GM12878 (cell line): ENCODE data around the gene LARP6. TPM values are rescaled to one million over a fixed set of nuclear protein-coding genes. Genes with fewer than 3 reads are reported as not detected.

Source experiments
- ATAC-seq: fragments of 200-7000 bp; cut with Tn5 transposase; 3 replicates; pipeline ENCODE4 v1.9.1; 2020; ENCODE audit warnings: mild to moderate bottlenecking, moderate library complexity
- BruUV-seq: library from RNA; stranded (reverse); fragments of 400-500 nt; replicated peaks from 2 replicates; lab custom pipeline; 2021; lab: Mats Ljungman, UMichigan
- CTCF ChIA-PET: fragments of 300-600 bp; sonication (Branson Sonifier 250); formaldehyde crosslinking; extraction: SDS; loops from one replicate; lab custom pipeline; 2021; ENCODE audit warnings: inconsistent platforms; lab: Yijun Ruan, JAX
- POLR2A ChIA-PET: fragments of 350-600 bp; formaldehyde crosslinking; extraction: SDS; loops from one replicate; lab custom pipeline; 2021; ENCODE audit warnings: inconsistent platforms; lab: Charles Lee
- RAD21 ChIA-PET: fragments of 300-600 bp; sonication (Branson Sonifier 250); formaldehyde crosslinking; loops from one replicate; lab custom pipeline; 2023; ENCODE audit warnings: antibody characterized with exemption; ENCODE audit not compliant: unreplicated experiment; lab: Charles Lee
- SMC1A ChIA-PET: fragments of 300-600 bp; sonication (Branson Sonifier 250); formaldehyde crosslinking; loops from one replicate; lab custom pipeline; 2023; ENCODE audit not compliant: unreplicated experiment, uncharacterized antibody; lab: Charles Lee
- DNase-seq: peaks from one replicate; pipeline ENCODE4 v3.0.0-alpha.2; 2011; ENCODE audit warnings: low read depth, low spot score
- FAIRE-seq: peaks from 3 replicates; lab custom pipeline; 2011; peaks lifted over from hg19 to GRCh38; lab: Jason Lieb, UNC
- H2AFZ ChIP-seq: 2 replicates; pipeline ENCODE4 v1.6.0; 2011; ENCODE audit warnings: low read depth, low read length, control low read depth; ENCODE audit not compliant: control insufficient read depth
- H3K27ac ChIP-seq: 2 replicates; pipeline ENCODE4 v1.5.1; 2011; ENCODE audit warnings: control low read depth; ENCODE audit not compliant: control insufficient read depth, insufficient read depth
- H3K27me3 ChIP-seq, 2 experiments: replicated peaks in 1 of 2; 2 replicates each; pipeline versions ENCODE4 v1.6.0 to v1.6.1; 2011; ENCODE audit warnings: low read length in 1 of 2; ENCODE audit not compliant: control insufficient read depth in 2 of 2, insufficient read depth in 2 of 2
- H3K36me3 ChIP-seq, 2 experiments: 2 replicates each; pipeline ENCODE4 v1.5.1; 2011; ENCODE audit warnings: low read length in 1 of 2; ENCODE audit not compliant: control insufficient read depth in 2 of 2, insufficient read depth in 2 of 2
- H3K4me1 ChIP-seq: 2 replicates; pipeline ENCODE4 v1.6.1; 2011; ENCODE audit warnings: mild to moderate bottlenecking, low read length, moderate library complexity, mixed read lengths; ENCODE audit not compliant: control insufficient read depth, insufficient read depth
- H3K4me2 ChIP-seq: 2 replicates; pipeline ENCODE4 v1.6.0; 2011; ENCODE audit warnings: control low read depth; ENCODE audit not compliant: control insufficient read depth, insufficient read depth
- H3K4me3 ChIP-seq: fragments of 200-600 bp; sonication (generic); 2 replicates; pipeline ENCODE4 v1.5.1; 2016
- H3K79me2 ChIP-seq: 2 replicates; pipeline ENCODE4 v1.6.0; 2011; ENCODE audit warnings: low read length; ENCODE audit not compliant: control insufficient read depth, insufficient read depth
- H3K9ac ChIP-seq: 2 replicates; pipeline ENCODE4 v1.8.0; 2011; ENCODE audit warnings: low read length, control low read depth, mixed read lengths; ENCODE audit not compliant: control insufficient read depth, insufficient read depth
- H3K9me3 ChIP-seq: replicated peaks from 3 replicates; pipeline ENCODE4 v1.5.1; 2011; ENCODE audit warnings: mild to moderate bottlenecking, low read length; ENCODE audit not compliant: control insufficient read depth, insufficient read depth
- H4K20me1 ChIP-seq: 2 replicates; pipeline ENCODE4 v1.6.0; 2011; ENCODE audit not compliant: control insufficient read depth, insufficient read depth
- ATF7 ChIP-seq: fragments of 450-650 bp; IDR thresholded peaks from 2 replicates; pipeline ENCODE4 v1.6.1; 2016; ENCODE audit warnings: low read depth, mild to moderate bottlenecking
- NFYA ChIP-seq: IDR thresholded peaks from 2 replicates; pipeline ENCODE4 v1.6.1; 2011; ENCODE audit warnings: low read depth, mild to moderate bottlenecking, low read length, improper control_type of control experiment, borderline replicate concordance
- NR2F1 ChIP-seq: fragments of 450-650 bp; conservative IDR thresholded peaks from 2 replicates; pipeline ENCODE4 v1.6.1; 2017; ENCODE audit warnings: mild to moderate bottlenecking
- POLR2AphosphoS5 ChIP-seq: IDR thresholded peaks from 2 replicates; pipeline ENCODE4 v1.6.1; 2011; ENCODE audit warnings: mild to moderate bottlenecking, low read length, inconsistent platforms
- RB1 ChIP-seq: fragments of 450-650 bp; formaldehyde crosslinking; IDR thresholded peaks from 2 replicates; pipeline ENCODE4 v1.6.1; 2017; ENCODE audit warnings: mild to moderate bottlenecking, borderline replicate concordance
- RFX5 ChIP-seq: IDR thresholded peaks from 2 replicates; pipeline ENCODE4 v1.6.1; 2011; ENCODE audit warnings: low read depth, low read length, improper control_type of control experiment
- SMAD5 ChIP-seq: IDR thresholded peaks from 2 replicates; pipeline ENCODE4 v1.6.1; 2016; ENCODE audit warnings: antibody characterized with exemption, low read depth
- ZNF217 ChIP-seq: fragments of 450-650 bp; IDR thresholded peaks from 2 replicates; pipeline ENCODE4 v1.6.1; 2017; ENCODE audit warnings: antibody characterized with exemption, mild to moderate bottlenecking
- ZNF274 ChIP-seq: IDR thresholded peaks from one replicate; pipeline ENCODE4 v1.8.0; 2011; ENCODE audit not compliant: insufficient read length, insufficient read depth
- WGBS: methylation state at CpG from one replicate; pipeline ENCODE4 v1.1.6; 2016; ENCODE audit warnings: low lambda C conversion rate; ENCODE audit not compliant: insufficient replicate concordance, insufficient coverage; ENCODE audit errors: missing lambda C conversion rate; 5-methylcytosine and 5-hydroxymethylcytosine counted together
- in situ Hi-C: fragments of 300-500 bp; cut with MboI; formaldehyde crosslinking; loops from 9 replicates; pipeline ENCODE4 v1.14.3; 2018; ENCODE audit warnings: mixed read lengths
- intact Hi-C: fragments of 100-400 bp; cut with micrococcal nuclease; formaldehyde crosslinking; loops from one replicate; pipeline ENCODE4 v1.14.2; 2022; ENCODE audit not compliant: unreplicated experiment
- polyA plus RNA-seq, 11 experiments: library from polyadenylated mRNA; depleted of rRNA in 4 of 11; unstranded in 6 of 11; stranded (reverse) in 5 of 11; fragments of >200 nt; fragmentation: Nextera tagmentation in 4 of 11; fragmentation: Illumina TruSeq in 1 of 11; extraction: Ambion mirVana in 4 of 11; extraction: Trizol in 1 of 11; gene quantifications; 1 replicate in 1 of 11; 2 replicates in 10 of 11; pipeline versions ENCODE4 v1.2.1 to v1.2.3, GENCODE V29; 2011 to 2016; ENCODE audit warnings: inconsistent platforms in 2 of 11, missing spikeins in 2 of 11, low read depth in 1 of 11
- total RNA-seq, 4 experiments: library from RNA; depleted of rRNA in 3 of 4; stranded (reverse); fragments of >200 nt in 3 of 4; fragmentation: Illumina TruSeq in 1 of 4; extraction: Trizol in 1 of 4; gene quantifications; 2 replicates each; pipeline versions ENCODE4 v1.2.1 to v1.2.3, GENCODE V29; 2013 to 2021
- TF ChIP-seq, protein P1 (sequence below): fragments of 150-350 bp; IDR thresholded peaks from 2 replicates; pipeline ENCODE4 v1.6.1; 2016; ENCODE audit warnings: low read depth, low read length
- TF ChIP-seq, protein P2 (sequence below): fragments of 450-650 bp; IDR thresholded peaks from 2 replicates; pipeline ENCODE4 v1.6.1; 2014; ENCODE audit warnings: mild to moderate bottlenecking
- TF ChIP-seq, protein P3 (sequence below): fragments of 450-650 bp; IDR thresholded peaks from 2 replicates; pipeline ENCODE4 v1.6.1; 2016; ENCODE audit warnings: mild to moderate bottlenecking
- TF ChIP-seq, protein P4 (sequence below): IDR thresholded peaks from 2 replicates; pipeline ENCODE4 v1.6.1; 2011; ENCODE audit warnings: mild to moderate bottlenecking, low read depth, low read length, moderate library complexity; ENCODE audit not compliant: insufficient replicate concordance

Gene LARP6
- total and polyA plus RNA-seq, 10 of the 15 experiments (the other 5 are each of a cell fraction or from before 2014, with no cell fraction given): 0.74 to 14.6 (median 3.9) TPM

DNA sequence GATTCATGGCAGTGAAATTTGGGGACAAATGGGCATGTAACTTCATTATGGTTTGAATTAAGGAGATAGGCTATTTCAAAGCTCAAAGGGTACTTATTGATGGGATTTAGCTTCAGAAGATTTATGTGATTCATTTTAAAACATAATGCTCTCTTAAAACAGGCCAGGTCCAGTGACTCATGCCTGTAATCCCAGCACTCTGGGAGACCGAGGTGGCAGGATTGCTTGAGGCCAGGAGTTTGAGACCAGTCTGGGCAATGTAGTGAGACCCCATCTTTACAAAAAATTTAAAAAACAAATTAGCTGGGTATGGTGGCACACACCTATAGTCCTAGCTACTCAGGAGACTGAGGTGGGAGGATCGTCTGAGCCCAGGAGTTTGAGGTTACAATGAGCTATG lies 26.8 kb upstream of the LARP6 start (continued):
- TF ChIP-seq, protein P1, sequence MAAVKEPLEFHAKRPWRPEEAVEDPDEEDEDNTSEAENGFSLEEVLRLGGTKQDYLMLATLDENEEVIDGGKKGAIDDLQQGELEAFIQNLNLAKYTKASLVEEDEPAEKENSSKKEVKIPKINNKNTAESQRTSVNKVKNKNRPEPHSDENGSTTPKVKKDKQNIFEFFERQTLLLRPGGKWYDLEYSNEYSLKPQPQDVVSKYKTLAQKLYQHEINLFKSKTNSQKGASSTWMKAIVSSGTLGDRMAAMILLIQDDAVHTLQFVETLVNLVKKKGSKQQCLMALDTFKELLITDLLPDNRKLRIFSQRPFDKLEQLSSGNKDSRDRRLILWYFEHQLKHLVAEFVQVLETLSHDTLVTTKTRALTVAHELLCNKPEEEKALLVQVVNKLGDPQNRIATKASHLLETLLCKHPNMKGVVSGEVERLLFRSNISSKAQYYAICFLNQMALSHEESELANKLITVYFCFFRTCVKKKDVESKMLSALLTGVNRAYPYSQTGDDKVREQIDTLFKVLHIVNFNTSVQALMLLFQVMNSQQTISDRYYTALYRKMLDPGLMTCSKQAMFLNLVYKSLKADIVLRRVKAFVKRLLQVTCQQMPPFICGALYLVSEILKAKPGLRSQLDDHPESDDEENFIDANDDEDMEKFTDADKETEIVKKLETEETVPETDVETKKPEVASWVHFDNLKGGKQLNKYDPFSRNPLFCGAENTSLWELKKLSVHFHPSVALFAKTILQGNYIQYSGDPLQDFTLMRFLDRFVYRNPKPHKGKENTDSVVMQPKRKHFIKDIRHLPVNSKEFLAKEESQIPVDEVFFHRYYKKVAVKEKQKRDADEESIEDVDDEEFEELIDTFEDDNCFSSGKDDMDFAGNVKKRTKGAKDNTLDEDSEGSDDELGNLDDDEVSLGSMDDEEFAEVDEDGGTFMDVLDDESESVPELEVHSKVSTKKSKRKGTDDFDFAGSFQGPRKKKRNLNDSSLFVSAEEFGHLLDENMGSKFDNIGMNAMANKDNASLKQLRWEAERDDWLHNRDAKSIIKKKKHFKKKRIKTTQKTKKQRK: no peak
- TF ChIP-seq, protein P2, sequence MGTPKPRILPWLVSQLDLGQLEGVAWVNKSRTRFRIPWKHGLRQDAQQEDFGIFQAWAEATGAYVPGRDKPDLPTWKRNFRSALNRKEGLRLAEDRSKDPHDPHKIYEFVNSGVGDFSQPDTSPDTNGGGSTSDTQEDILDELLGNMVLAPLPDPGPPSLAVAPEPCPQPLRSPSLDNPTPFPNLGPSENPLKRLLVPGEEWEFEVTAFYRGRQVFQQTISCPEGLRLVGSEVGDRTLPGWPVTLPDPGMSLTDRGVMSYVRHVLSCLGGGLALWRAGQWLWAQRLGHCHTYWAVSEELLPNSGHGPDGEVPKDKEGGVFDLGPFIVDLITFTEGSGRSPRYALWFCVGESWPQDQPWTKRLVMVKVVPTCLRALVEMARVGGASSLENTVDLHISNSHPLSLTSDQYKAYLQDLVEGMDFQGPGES: no peak
- TF ChIP-seq ZNF217 (no peak), ATF7 (no peak), SMAD5 (no peak), POLR2AphosphoS5 (no peak), NFYA (no peak)

DNA sequence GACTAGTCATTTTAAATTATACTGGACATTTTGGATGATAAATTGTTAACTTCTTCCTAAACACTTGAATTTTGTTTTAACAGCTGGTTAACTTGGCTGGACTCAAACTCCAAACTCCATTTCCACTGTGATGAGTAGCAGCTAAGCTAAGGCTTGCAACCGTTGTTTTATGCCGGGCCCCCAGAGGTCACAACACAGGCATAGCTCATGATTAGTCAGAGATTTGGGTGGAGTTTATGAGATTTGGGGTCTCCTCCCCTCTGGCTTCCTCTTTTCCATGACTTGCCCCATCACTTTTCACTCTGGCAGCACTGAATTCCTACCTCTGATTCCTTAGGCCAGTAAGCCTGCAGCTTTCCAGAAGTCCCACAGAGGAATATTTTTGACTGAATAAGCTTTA lies 25.4 kb upstream of the LARP6 start:
- RAD21 ChIA-PET: no interaction called here
- BruUV-seq: no TSS peak
- H3K4me2 ChIP-seq: no peak overlapping the region
- TF ChIP-seq, protein P3, sequence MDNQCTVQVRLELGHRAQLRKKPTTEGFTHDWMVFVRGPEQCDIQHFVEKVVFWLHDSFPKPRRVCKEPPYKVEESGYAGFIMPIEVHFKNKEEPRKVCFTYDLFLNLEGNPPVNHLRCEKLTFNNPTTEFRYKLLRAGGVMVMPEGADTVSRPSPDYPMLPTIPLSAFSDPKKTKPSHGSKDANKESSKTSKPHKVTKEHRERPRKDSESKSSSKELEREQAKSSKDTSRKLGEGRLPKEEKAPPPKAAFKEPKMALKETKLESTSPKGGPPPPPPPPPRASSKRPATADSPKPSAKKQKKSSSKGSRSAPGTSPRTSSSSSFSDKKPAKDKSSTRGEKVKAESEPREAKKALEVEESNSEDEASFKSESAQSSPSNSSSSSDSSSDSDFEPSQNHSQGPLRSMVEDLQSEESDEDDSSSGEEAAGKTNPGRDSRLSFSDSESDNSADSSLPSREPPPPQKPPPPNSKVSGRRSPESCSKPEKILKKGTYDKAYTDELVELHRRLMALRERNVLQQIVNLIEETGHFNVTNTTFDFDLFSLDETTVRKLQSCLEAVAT: no peak
- TF ChIP-seq RFX5 (no peak), ZNF274 (no peak), NR2F1 (no peak), POLR2AphosphoS5 (no peak), RB1 (no peak)
- TF ChIP-seq, protein P4, sequence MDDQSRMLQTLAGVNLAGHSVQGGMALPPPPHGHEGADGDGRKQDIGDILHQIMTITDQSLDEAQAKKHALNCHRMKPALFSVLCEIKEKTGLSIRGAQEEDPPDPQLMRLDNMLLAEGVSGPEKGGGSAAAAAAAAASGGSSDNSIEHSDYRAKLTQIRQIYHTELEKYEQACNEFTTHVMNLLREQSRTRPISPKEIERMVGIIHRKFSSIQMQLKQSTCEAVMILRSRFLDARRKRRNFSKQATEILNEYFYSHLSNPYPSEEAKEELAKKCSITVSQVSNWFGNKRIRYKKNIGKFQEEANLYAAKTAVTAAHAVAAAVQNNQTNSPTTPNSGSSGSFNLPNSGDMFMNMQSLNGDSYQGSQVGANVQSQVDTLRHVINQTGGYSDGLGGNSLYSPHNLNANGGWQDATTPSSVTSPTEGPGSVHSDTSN: no peak

More for the DNA sequence above, 25.4 kb upstream of the LARP6 start:
- intact Hi-C loops: no loop called here
- Histone ChIP-seq H3K9me3 (no peaks in the 10 kb centered on the region), H3K27me3 (no peaks in the 10 kb centered on the region), H4K20me1 (no peaks in the 10 kb centered on the region), H3K27ac (no peak overlapping the region), H3K4me3 (no peak overlapping the region), H3K79me2 (no peaks in the 10 kb centered on the region), H2AFZ (no peak overlapping the region), H3K9ac (no peak overlapping the region), H3K4me1 (peaks cover 11% of the 10 kb centered on the region), H3K36me3 (no peaks in the 10 kb centered on the region)
- in situ Hi-C loops: no loop called here
- no peak for ATAC-seq
- no peak for DNase-seq
- SMC1A ChIA-PET: no interaction called here
- WGBS: 96% methylated on average over 2 of the region's 2 CpGs
- FAIRE-seq: no peak
- CTCF ChIA-PET: no interaction called here
- POLR2A ChIA-PET: no interaction called here
